Skeletal muscle satellite cell (primary cell): ENCODE results near the gene ASXL1.
"Not testable (repeated sequence)": the region's sequence is repeated elsewhere in the genome, so short reads cannot be mapped to it uniquely, and the experiment has no call there.

Experiments
- H3K27me3 ChIP-seq: 2 replicates; pipeline ENCODE4 v1.7.0; 2013; ENCODE audit warnings: low read length; ENCODE audit not compliant: control insufficient read depth, insufficient read depth
- H3K36me3 ChIP-seq: 2 replicates; pipeline ENCODE4 v1.7.0; 2013; ENCODE audit warnings: mild to moderate bottlenecking, control low read depth, low read length; ENCODE audit not compliant: insufficient read depth
- H3K4me1 ChIP-seq: 2 replicates; pipeline ENCODE4 v1.7.0; 2013; ENCODE audit warnings: low read length; ENCODE audit not compliant: control insufficient read depth, insufficient read depth
- H3K4me2 ChIP-seq: 2 replicates; pipeline ENCODE4 v1.7.0; 2013; ENCODE audit warnings: mild to moderate bottlenecking, low read length
- H3K4me3 ChIP-seq: 2 replicates; pipeline ENCODE4 v1.7.0; 2013; ENCODE audit warnings: low read length
- H3K9ac ChIP-seq: 2 replicates; pipeline ENCODE4 v1.7.0; 2013; ENCODE audit warnings: mild to moderate bottlenecking, low read depth, low read length, moderate library complexity
- H3K9me3 ChIP-seq: replicated peaks from 2 replicates; pipeline ENCODE4 v1.7.0; 2013; ENCODE audit warnings: mild to moderate bottlenecking, control low read depth, low read length

The ASXL1 gene

DNA sequence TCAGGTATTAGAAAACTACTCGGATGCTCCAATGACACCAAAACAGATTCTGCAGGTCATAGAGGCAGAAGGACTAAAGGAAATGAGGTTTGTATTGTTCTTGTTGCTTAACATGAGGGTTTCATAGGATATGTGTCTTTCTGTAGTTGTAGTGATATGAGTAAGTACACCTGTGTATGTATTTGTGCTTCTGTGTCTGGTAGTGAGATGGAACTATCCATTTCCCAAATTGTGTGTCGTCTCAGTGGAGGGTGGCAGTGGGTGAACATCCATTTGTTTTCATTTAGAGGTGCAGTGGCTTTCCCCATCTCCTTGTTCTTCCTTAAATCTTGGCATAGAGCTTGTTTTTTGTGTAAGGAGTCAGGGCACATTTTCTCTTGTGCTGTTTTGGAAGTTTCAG, 8.2 kb downstream of the ASXL1 start:
- H3K36me3 ChIP-seq: peaks cover 24% of the 10 kb centered on the region
- no peak overlapping the region for H3K4me3 ChIP-seq
- H3K4me1 ChIP-seq: peaks cover 46% of the 10 kb centered on the region
- H3K27me3 ChIP-seq: no peaks in the 10 kb centered on the region
- no peak overlapping the region for H3K9ac ChIP-seq
- H3K4me2 ChIP-seq: no peak overlapping the region
- no peaks in the 10 kb centered on the region for H3K9me3 ChIP-seq

DNA sequence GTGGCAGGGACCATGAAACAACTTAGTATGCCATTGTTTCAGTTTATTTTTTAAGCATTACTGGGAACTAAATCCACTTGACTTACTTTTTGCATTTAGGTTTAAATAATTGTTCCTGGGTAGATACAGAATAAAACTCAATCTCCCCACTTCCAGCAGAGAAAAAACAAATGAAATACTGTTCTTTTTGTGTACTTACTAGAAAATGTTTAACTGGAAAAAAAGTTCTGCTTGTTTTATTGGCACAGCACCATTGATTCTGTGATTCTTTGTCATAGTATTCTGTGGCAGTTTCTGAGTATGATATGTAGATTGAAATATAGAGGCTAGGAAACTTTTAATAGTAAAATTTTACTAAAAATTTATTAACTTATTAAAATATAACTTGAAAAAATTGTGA, 10.2 kb downstream of the ASXL1 start:
- Histone ChIP-seq H3K27me3 (no peaks in the 10 kb centered on the region), H3K4me3 (no peak overlapping the region), H3K9ac (no peak overlapping the region), H3K9me3 (no peaks in the 10 kb centered on the region), H3K4me2 (no peak overlapping the region), H3K36me3 (peaks cover 30% of the 10 kb centered on the region), H3K4me1 (peaks cover 36% of the 10 kb centered on the region)

- H3K27me3 ChIP-seq: no peaks in the 10 kb centered on the region
- H3K9me3 ChIP-seq: no peaks in the 10 kb centered on the region
Observed at GRCh38 chr20:32368925-32369324, 10.8 kb downstream of the ASXL1 start.

GRCh38 chr20:32370897-32371296, 12.8 kb downstream of the ASXL1 start:
- H3K9ac ChIP-seq: no peak overlapping the region
- peaks cover 38% of the 10 kb centered on the region for H3K36me3 ChIP-seq
- peaks cover 27% of the 10 kb centered on the region for H3K4me1 ChIP-seq

More at GRCh38 chr20:32368925-32369324, 10.8 kb downstream of the ASXL1 start:
- H3K4me3 ChIP-seq: no peak overlapping the region
- no peak overlapping the region for H3K4me2 ChIP-seq
- H3K4me1 ChIP-seq: peaks cover 33% of the 10 kb centered on the region
- no peak overlapping the region for H3K9ac ChIP-seq
- peaks cover 30% of the 10 kb centered on the region for H3K36me3 ChIP-seq

DNA sequence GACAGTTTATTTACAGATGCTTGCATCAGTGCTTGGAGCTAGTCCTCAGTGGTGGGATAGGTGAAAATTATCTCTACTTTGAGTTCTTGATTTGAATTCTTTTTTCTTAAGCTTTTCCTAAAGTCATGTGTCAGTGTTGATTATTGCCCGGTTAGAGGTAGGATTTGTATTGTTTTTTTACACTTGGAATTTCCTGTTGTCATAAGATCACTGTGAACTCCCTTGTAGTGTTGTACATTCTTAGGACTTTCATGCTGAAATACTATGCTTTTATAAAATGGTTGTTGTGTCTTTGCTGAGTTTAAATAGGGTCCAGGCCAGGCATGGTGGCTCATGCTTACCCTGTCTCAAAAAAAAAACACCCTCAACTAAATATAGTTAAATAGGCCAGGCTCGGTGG, 20.3 kb downstream of the ASXL1 start:
- no peak overlapping the region for H3K9ac ChIP-seq
- no peak overlapping the region for H3K4me3 ChIP-seq
- no peaks in the 10 kb centered on the region for H3K27me3 ChIP-seq
- no peak overlapping the region for H3K4me2 ChIP-seq
- H3K9me3 ChIP-seq: no peaks in the 10 kb centered on the region
- H3K4me1 ChIP-seq: peaks cover 6% of the 10 kb centered on the region
- H3K36me3 ChIP-seq: peaks cover 21% of the 10 kb centered on the region

More at GRCh38 chr20:32370897-32371296, 12.8 kb downstream of the ASXL1 start:
- H3K4me3 ChIP-seq: no peak overlapping the region
- no peak overlapping the region for H3K4me2 ChIP-seq
- H3K9me3 ChIP-seq: no peaks in the 10 kb centered on the region
- no peaks in the 10 kb centered on the region for H3K27me3 ChIP-seq

DNA sequence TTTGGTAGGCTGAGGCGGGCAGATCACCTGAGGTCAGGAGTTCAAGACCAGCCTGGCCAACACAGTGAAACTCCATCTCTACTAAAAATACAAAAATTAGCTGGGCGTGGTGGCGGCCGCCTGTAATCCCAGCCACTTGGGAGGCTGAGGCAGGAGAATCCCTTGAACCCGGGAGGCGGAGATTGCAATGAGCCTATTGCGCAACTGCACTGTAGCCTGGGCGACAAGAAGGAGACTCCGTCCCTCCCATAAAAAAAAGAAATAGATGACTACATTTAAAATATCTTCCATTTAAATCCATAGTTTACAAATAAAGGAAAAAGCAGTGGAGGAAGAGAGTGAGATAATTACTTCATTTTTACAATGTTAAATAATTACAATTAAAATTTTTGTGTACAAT, 21.9 kb downstream of the ASXL1 start:
- not testable (repeated sequence) for H3K27me3 ChIP-seq, H3K9ac ChIP-seq, H3K9me3 ChIP-seq, H3K4me3 ChIP-seq, H3K4me2 ChIP-seq
- H3K4me1 ChIP-seq: peaks cover 10% of the 10 kb centered on the region
- peaks cover 13% of the 10 kb centered on the region for H3K36me3 ChIP-seq

DNA sequence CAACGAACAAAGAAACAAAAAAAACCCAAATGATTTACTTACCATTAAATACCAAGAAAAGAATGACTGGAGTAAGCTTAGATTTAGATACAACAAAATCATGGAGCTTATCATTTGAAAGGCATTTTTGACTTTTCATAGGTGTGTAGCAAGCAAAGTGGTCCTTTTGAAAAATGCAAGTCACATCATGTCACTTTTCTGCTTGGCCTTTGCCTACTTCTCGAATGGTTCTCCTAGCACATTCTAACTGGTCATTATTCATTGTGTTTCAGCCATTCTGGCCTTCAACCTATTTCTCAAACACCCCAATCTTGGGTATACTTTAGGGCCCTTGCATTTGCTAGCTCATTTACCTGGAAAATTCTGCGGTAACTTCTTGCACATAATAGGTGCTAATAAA, 22.6 kb downstream of the ASXL1 start:
- Histone ChIP-seq H3K4me1 (peaks cover 16% of the 10 kb centered on the region), H3K36me3 (peaks cover 13% of the 10 kb centered on the region)

DNA sequence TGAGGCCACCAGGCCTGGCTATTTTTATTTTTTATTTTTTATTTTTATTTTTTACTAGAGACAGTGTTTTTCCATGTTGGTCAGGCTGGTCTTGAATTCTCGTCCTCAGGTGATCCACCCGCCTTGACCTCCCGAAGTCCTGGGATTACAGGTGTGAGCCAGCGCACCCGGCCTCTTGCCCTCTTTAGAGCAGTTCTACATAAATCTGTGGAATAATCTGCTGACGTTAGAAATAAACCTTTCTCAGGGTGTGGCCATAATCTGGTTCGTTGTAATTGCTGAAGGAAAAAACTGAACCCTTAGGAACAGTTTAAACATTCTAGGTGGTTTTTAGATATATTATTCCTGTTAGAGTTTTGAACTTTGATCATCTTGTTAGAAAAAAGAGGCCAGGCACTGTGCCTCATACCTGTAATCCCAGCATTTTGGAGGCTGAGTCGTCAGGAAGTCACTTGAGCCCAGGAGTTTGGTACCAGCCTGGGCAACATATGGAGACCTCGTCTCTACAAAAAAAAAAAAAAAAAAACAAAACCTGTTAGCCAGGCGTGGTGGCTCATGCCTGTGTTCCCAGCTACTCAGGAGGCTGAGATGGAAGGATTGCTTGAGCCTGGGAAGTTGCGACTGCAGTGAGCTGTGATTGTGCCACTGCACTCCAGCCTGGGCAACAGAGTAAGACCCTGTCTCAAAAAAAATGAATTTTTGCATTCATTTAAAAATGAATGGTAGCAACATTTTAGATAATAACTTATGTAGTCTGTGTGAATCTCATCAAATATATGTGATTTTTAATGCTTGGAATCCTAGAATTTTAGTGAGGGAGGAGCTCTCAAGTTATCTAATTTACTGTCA, 24.2 kb downstream of the ASXL1 start:
- no peaks in the 10 kb centered on the region for H3K9me3 ChIP-seq
- H3K9ac ChIP-seq: no peak overlapping the region

More for the DNA sequence above, 22.6 kb downstream of the ASXL1 start:
- Histone ChIP-seq H3K9ac (no peak overlapping the region), H3K4me2 (no peak overlapping the region), H3K9me3 (no peaks in the 10 kb centered on the region), H3K27me3 (no peaks in the 10 kb centered on the region), H3K4me3 (no peak overlapping the region)

DNA sequence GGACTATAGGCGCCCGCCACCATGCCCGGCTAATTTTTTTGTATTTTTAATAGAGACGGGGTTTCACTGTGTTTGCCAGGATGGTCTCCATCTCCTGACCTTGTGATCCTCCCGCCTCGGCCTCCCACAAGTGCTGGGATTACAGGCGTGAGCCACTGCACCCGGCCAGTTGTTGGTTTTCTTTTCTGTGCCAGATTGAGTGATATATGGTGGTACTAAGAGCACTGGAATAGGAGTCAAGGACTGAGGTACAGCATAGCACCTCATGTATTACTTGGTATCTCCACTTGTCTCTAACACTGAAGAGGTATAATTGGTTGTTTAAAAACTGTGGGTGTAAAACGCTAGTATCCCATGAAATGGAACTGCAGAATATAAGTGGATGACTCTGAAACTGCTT, 25.3 kb downstream of the ASXL1 start:
- peaks cover 15% of the 10 kb centered on the region for H3K36me3 ChIP-seq
- not testable (repeated sequence) for H3K9me3 ChIP-seq, H3K4me3 ChIP-seq, H3K9ac ChIP-seq, H3K27me3 ChIP-seq, H3K4me2 ChIP-seq
- peaks cover 20% of the 10 kb centered on the region for H3K4me1 ChIP-seq

More for the DNA sequence above, 24.2 kb downstream of the ASXL1 start:
- H3K27me3 ChIP-seq: no peaks in the 10 kb centered on the region
- H3K4me3 ChIP-seq: no peak overlapping the region
- peaks cover 13% of the 10 kb centered on the region for H3K36me3 ChIP-seq
- peaks cover 24% of the 10 kb centered on the region for H3K4me1 ChIP-seq
- H3K4me2 ChIP-seq: no peak overlapping the region

DNA sequence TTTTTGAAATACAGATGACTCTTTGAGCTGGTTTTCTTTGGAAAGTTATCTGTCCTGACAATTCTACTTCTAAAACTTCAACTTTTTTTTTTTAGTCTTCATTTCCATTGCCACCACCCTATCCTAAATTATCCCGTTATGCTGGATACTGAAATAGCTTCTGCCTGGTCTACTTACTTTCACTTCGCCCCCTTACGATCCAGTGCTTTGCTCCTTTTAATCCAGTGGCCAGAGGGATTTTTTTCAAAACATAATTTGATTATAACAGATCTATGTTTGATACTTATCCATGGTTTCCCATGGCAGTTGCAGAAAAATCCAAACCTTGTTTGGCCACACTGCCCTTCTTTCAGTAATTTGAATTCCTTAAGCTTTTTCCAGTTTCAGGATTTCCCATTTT, 27.4 kb downstream of the ASXL1 start:
- Histone ChIP-seq H3K4me1 (peaks cover 18% of the 10 kb centered on the region), H3K27me3 (no peaks in the 10 kb centered on the region), H3K9ac (peak overlapping the region; percentile 60), H3K36me3 (peaks cover 13% of the 10 kb centered on the region), H3K4me3 (peak overlapping the region; percentile 45), H3K9me3 (no peaks in the 10 kb centered on the region), H3K4me2 (peak overlapping the region; percentile 84)

- H3K4me1 ChIP-seq: peaks cover 18% of the 10 kb centered on the region
- H3K9ac ChIP-seq: peak overlapping the region; percentile 60
- peaks cover 16% of the 10 kb centered on the region for H3K36me3 ChIP-seq
- peak overlapping the region; percentile 45 for H3K4me3 ChIP-seq
- peak overlapping the region; percentile 84 for H3K4me2 ChIP-seq
- no peaks in the 10 kb centered on the region for H3K27me3 ChIP-seq
- no peaks in the 10 kb centered on the region for H3K9me3 ChIP-seq
Observed at GRCh38 chr20:32386091-32386490, 28.0 kb downstream of the ASXL1 start.

DNA sequence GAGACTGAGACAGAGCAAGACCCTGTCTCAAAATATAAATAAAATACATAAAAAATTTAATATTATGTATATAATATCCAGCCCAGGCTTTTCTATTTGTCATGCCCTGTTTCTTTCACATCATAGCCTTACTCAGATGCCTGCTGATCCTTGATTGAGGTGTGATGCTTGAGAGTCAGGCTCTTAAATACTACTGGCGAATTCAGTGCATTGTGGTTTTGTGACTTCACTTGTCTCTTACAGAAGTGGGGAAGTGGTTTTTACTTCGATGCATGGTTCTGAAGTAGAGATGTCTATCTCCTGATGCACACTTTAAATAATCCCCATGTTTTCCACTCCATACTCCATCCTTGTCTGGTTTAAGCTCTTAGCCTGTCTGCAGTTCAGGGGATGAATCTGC, 29.1 kb downstream of the ASXL1 start:
- Histone ChIP-seq H3K36me3 (peaks cover 22% of the 10 kb centered on the region), H3K4me3 (no peak overlapping the region), H3K4me1 (peaks cover 18% of the 10 kb centered on the region), H3K4me2 (no peak overlapping the region), H3K9ac (no peak overlapping the region), H3K27me3 (no peaks in the 10 kb centered on the region), H3K9me3 (no peaks in the 10 kb centered on the region)
